GM21515 (cell line): ENCODE measurements around the gene MACROD2.

Source experiments
- ATAC-seq: cut with Tn5 transposase; IDR thresholded peaks from one replicate; pipeline ENCODE4 v1.9.1; 2021; ENCODE audit not compliant: unreplicated experiment

The MACROD2 gene

DNA sequence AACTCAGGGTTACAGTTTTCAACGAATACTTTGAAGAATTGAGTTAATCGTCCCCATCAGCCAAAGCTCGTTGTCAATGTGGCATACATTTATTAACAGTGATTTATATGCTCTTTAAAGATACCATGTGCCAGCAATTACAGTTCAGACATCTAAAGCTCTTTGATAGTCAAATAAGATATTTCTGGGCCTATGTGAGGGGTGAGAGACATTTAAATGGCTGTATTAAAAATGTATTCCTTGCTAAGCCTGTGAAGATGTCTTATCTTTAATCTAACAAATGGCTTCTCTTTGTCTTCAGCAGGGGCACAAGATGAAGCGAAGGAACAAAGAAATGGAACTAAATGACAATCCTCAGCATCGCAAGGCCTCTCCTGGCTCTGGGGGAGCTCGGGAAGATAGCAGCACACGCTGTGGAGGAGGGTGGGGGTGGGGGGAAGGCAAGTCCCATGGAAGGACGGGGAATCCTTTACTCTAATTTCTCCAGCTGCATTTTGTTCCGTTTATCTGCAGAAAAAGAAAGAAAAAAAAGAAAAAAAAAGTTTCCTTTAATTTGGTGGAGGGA lies 2054.3 kb downstream of the MACROD2 start:
- no peak for ATAC-seq

DNA sequence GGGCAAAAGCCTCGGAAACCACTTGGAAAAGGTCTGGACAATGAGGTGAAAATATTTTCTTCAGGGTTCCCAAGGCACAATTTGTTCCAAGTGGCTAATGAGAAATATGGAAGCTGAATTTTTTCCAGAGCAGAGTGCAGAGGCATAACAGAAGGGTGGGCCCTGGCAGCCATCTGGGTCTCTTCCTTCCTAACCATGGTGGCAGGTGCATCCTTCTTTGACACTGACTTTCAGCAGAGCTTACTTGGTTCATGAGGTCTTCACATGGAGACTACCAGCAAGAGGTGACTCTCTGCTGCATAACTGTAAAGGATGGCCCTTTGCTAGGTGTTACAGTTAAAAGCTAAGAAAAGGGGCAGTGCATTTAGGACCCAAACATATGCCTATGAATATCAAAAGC lies 2055.1 kb downstream of the MACROD2 start:
- ATAC-seq = no peak

DNA sequence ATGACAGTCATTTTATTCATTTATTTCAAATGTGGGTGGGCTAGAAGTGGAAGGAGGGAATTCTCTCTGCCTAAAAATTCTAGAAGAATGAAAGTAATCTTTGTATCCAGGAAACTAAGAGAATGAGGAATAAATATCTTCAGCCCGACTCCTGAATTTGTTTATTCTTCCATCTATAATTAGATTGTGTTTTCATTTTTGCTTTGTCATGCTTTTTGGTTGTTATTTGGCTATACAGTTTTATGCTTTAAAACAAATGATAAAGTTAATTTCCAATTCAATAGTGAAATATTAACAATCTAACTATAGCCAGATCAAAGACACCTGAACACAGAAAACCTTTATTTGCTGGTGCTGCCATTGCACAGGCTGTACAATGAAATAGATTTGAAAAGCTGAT lies 2056.7 kb downstream of the MACROD2 start:
- no peak for ATAC-seq

DNA sequence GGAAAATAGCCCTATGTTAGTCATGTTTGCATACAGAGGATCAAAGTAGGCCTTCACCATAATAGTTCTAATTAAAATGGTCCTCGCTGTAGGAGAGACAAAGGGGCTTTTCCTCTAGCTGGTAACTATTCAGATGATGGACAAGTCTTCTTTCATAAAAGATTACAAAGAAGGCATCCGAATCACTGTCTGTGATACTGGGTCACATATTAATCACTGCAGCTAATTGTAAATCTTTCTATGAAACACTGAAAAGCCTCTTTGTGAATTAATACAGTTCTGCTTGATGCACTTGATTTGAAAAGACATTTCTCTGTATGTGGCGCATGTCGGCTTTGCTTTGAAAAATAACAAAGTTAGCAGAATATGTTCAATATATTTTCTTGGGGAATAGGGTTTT lies 2057.1 kb downstream of the MACROD2 start:
- no peak for ATAC-seq

DNA sequence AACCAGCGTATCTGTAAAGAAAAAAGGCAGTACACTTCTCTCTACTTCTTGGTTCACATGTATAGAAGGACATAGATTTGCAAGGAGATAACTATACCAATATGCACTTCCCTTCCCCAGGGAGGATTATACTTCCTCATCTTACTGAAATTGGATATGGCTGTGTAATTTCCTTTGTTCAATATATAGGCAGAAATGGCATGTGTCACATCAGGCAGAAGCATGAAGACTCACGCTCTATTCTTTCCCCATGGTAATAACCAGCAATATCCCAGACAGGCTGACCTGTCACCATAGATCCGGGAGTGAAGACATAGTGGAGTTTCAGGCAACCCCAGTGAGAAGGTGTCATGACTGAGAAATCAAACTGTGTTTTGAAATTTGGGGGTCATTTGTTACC lies 2059.7 kb downstream of the MACROD2 start:
- no peak for ATAC-seq

DNA sequence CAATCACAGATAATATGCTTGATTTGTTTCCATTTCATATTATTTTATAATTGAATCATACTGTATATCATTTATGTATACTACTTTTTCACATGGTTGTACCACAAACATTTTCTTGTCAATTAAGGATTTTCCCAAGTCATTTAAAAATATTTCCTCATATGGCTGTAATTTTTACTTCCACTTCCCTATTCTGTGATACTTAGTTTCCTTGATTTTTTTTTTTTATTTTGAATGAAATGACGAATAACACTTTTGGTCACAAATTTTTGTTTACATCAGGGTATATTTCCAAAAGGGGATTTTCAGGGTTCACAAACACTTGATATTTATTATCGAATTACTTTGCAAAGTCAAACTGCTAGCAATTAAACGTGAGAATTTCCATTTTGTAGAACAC lies 2062.3 kb downstream of the MACROD2 start:
- no peak for ATAC-seq

DNA sequence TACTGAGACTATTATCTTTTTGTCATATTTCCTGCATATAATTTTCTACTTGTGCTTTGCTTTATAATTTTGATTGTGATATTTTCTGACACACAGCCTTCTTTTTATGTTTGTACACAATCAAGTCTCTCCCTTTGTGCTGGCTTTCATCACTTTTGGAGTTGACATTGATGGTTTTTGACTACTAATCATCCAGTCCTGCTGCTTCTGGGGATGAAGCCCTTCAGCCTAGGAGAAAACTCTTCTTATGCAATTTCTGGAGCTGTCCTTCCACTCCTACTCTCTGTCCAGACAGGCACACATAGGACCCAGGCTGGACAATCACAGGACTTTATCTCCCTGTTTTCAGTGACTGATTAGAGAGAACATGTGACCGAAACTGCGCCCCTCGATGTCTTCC lies 2063.0 kb downstream of the MACROD2 start:
- no peak for ATAC-seq

DNA sequence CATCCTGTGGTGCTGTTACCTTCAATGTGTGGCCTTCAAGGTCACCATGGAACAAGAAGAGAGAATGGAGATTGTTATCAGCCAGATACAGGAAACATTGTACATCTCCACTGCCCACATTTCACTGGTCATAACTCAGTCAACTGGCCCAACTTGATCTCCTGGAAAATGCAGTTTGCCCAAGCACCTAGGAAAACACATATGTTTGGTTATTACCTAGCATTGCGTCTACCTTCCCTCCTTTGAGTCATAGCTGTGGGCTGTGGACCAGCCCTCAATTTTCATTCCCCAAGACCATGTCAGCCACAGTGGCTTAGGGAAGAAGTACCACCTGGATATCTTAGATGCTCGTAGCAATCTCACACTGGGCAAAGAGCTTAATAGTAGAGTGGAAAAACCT lies 2064.5 kb downstream of the MACROD2 start:
- ATAC-seq = no peak

DNA sequence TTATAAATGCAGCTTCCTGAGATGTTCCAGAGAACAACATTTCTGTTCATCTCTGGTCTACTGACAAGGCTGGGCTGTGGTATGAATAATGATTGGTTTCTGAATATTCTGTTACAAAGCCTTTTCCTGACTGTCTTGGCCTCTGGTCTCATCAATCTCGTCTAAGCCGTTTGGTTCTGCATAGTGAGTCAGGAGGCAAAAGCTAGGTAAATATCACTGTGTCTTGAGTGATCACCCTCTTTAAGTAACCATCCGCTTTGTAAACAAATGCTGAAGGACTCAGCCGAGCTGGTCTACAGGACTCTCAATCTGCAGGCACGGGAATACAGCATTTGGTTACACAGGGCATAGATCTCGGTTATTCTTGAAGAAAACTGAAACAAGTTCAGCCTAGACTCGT lies 2066.0 kb downstream of the MACROD2 start:
- ATAC-seq = no peak

DNA sequence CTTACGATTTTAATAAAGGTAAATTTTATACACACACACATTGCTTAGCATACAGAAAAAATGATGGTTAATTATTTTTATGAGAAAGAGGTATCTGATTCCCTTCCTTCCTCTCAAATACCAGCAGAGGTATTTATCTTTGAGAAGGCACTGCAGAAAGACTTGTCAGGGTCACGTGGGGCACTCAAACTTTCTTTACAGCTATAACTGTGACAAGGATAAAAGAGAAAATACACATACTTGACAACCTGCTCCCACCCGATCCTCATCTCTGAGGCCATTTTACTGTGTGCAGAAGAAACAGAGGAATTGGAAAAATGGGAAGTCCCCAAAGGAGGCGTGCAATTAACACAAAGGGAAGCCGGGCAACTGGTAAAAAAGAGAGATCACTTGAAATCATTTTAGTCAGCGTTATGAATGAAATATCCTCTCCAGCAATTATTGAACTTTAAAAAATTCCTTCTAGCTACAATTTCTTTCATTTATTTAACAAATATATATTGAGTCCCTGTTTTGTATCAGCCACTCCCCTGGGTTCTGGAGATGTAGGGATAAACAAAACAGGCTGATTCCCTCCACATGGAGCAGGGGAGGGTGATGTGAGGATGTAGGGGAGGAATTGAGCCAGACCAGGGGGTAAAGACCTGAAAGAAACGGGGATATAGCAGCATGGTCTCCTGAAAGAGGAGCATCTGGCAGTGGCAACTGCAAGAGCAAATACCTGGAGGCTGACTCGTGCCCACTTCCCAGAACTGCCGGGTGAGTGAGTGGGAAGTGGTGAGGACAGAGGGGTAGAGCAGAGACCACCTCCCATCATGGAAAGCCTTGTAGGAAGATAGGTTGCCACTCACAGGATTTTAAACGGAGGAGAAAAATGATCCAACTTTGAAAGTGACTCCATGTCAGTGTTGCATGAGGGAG lies 2067.6 kb downstream of the MACROD2 start:
- no peak for ATAC-seq

DNA sequence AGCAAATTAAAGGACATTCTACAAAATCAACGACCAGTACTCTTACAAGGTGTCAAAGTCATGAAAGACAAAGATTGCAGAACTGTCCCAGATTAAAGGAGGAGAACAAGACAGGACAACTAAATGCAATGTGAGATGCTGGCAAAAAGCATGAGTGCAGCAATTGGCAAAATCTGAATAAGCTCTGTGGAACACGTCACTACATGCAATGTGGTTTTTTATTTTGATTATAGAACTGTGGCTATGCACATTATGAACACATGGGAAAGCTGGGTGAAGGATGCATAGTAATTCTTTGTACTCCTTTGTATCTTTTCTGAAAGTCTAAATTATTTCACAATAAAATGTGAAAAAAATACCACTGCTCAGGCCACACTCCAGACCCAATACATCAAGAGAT lies 2068.6 kb downstream of the MACROD2 start:
- no peak for ATAC-seq

DNA sequence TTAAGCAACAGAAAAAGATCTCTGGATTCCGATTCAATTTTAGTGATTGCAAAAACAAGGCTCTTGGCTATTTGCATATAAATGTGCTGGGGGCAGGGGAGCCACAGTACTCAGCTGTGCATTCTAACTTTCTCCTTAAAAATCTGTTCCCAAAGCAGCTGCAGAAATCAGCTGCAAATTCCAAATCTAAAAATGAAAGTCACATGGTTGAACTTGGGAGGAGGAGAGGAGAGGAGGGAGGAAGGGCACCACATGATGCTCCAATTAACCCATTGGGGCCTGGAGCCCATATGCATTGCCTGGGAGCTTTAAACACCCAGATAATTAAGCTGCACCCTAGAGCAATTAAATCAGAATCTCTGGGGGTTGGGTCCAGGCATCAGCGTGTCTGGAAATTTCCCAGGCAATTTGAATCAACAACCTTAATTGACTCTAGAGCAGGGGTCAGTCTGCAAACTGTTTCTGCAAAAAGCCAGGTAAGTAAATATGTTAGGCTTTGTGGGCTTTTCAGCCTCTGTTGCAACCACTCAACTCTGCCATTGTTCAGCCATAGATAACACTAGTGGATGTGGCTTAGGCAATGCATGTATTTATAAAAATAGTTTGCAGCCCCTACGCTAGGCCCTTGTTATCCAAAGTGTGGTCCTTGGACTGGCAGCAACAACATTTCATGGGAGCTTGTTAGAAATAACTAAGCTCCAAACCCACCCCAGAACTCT lies 2069.8 kb downstream of the MACROD2 start:
- ATAC-seq = no peak

DNA sequence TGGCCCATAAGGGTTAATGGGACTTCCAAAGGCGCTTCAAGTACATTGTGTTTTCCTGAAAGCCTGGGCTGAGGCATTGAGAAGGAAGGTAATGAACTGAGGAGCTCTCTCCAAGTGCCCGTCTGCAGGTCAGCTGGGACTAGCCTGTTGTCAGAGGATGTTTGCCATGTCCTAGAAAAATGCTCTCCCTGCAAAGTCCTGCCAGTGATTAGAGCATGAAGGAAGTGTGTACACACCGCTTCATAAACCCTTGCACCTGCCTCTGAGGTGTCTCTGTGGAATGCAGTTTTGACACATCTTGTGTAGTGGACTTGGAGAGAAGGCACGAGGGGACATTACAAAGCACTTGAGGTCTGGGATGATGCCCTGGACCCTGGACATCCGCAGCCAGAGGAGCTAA lies 2071.3 kb downstream of the MACROD2 start:
- ATAC-seq = no peak

DNA sequence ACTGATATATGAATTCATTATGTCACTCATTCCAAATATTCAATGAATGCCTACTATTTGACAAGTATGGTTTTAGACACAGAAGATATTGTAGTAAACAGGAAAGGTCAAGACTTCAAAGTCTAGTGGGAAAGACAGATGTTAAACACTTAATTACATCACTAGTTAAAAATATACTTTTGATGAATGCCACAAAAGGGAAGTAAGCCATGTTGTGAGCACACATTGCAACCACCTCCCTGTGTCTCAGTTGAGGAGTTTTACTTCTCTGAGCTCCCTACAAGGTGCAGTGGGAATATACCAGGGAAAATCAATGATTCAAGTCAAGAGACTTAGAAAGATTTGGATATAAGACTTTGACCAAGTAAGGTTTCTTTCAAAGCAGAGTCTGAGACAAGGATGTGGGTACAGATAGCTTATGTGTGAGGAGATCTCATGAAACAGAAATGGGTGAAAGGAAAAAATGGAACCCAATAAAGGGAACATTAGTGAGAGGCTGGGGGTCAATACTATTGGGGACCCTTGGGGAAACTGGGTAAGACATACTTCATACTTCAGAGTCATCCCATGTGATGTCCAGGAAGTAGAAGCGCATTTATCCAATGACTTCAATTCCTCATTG lies 2074.2 kb downstream of the MACROD2 start:
- ATAC-seq = peak; percentile 92

DNA sequence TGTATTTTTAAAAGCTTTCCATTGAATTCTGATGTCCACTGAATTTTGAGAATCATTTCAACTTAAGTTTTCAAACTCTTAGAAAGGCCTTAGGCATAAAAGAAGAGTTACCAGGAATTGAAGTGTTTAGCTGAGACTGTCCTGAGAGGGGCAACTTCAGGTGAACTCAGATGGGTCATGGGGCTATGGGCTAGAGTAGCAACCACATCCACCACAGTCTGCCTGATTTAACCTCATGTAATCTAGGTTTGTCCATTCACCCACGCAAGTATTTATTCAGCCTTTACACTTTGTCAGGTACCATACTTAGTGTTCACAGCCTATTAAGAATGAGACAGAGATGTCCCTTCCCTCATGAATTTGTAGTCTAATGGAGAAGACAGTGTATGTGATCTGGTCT lies 2076.9 kb downstream of the MACROD2 start:
- ATAC-seq = no peak

DNA sequence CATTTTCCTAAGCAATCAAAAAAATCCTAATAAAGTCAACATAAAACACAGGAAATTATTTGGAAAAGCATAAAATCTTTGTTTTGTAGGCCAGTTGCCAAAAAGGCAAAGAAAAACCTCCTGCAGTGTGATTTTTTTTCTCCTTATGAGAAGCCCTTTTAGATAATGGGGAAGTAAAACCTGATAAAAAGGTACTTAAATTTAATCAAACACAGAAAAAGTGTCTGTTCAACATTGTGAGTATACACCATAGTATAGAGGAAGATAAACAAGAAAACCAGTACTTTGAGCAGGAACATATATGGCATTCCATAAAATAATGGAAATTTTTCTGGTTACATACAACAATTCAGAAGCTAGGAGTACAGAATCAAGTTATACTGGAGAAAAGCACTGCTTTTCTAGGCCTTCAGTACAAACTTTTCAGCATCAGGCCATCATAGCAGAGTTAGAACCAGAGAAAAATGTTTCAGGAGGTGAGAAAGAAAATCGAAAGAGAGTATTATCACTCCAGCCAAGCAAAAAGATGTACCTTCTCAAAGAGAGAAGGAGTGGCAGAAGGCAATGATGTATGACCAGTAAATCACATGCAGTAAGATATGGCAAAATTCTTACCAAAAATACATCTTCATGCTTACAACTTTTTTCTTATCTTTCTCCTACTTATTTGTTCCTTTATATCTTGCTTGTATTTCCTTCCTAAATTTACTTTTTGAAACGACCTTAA lies 2083.0 kb downstream of the MACROD2 start:
- ATAC-seq = no peak

DNA sequence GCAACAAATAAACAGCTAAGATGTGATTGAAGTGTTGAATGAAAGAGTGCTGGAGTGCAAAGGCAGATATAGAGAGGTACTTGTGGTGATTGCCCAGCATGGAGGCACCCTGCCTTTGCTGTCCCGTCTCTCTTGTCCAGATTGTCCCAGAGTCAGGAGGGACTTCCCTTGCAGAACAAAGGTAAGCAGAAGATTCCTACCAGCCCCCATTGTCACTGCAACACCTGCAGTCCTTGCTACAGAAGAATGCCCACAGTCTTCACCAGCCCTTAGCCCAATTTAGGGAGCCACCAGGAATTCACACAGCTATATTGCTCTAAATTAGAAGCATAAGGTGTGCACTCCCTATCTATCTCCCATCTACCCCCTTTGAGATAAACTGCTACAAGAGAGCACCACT lies 2086.1 kb downstream of the MACROD2 start:
- ATAC-seq = no peak

DNA sequence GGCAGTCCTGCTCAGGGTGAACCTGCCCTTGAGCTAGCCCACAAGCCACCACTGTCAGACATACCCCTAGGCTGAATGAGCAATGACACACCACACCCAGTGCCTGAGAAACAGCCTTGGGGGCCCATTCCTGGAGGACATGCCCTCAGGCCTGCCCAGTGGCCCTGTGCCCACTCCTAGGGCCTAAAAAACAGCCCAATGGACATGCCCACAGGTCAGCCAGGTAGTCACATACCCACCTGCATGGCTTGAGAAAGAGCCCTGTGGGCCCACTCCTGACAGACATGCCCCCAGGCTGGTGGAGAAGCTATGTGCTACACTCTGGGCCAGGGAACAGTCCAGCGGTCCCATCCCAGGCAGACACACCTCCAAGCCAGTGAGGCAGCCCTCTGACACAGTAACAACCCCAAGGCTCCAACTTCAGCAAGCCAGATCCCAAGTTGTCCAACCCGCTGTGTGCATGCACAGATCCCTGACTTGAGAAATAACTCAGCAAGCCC lies 2086.8 kb downstream of the MACROD2 start:
- no peak for ATAC-seq

DNA sequence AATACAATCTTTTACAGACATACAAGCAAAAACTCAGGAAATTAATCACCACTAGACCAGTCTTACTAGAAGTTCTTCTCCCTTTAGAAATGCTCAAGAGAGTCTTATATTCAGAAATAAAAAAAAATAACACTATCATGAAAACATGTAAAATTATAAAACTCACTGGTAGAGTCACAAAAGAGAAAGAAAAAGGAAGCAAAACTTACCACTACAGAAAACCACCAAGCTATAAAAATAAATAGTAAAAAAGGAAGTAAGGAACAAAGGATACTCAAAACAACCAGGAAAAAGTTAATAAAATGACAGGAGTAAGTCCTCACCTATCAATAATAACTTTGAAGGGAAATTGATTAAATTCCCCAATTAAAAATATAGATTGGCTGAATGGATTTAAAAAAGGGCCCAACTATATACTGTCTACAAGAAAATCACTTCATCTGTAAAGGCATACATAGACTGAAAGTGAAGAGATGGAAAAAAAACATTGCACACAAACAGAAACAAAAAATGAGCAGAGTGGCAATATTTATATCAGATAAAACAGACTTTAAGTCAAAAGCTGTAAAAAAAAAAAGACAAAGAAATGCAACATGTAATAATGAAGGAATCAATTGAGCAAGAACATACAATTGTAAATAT lies 2088.4 kb downstream of the MACROD2 start:
- ATAC-seq = no peak

DNA sequence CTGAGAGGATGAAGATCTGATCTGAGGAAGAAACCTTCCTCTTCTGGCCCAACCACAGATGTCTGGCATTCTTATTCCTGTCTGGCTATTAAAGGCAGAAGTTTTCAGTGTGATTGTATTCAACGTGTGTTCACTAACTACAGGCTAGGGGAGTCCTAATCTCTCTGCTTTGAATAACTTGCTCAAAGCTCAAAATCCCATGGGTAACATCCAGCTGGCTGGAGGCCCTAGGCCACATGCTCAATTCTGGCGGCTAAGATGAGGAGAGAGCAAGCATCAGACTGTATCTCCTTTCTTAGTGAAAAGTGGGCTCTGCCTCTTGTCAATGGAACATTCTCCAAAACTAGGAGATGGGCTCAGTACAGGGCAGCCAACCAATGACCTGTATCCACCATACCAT lies 2099.9 kb downstream of the MACROD2 start:
- no peak for ATAC-seq
